Neural progenitor cell (in vitro differentiated cells): ENCODE results near the gene ABCC4. TPM values are rescaled to one million over a fixed set of nuclear protein-coding genes. Genes with fewer than 3 reads are reported as not detected.

Source experiments
- DNase-seq: peaks from one replicate; pipeline ENCODE4 v3.0.0-alpha.2; 2016; ENCODE audit warnings: low spot score
- H2AFZ ChIP-seq: fragments of 200-600 bp; sonication (generic); replicated peaks from 2 replicates; pipeline ENCODE4 v1.6.1; 2016; ENCODE audit warnings: antibody characterized with exemption
- H3F3A ChIP-seq: fragments of 200-600 bp; sonication (generic); 2 replicates; pipeline ENCODE4 v1.6.1; 2016; ENCODE audit warnings: antibody characterized with exemption, low read depth
- H3K27ac ChIP-seq: fragments of 200-600 bp; sonication (generic); 2 replicates; pipeline ENCODE4 v1.5.1; 2016; ENCODE audit warnings: mild to moderate bottlenecking
- H3K27me3 ChIP-seq: fragments of 200-600 bp; sonication (generic); 2 replicates; pipeline ENCODE4 v1.6.1; 2016; ENCODE audit warnings: mild to moderate bottlenecking, moderate library complexity
- H3K36me3 ChIP-seq: fragments of 200-600 bp; sonication (generic); 2 replicates; pipeline ENCODE4 v1.5.1; 2016
- H3K4me1 ChIP-seq: fragments of 200-600 bp; sonication (generic); 2 replicates; pipeline ENCODE4 v1.6.1; 2016; ENCODE audit warnings: mixed run types
- H3K4me2 ChIP-seq: fragments of 200-600 bp; sonication (generic); 2 replicates; pipeline ENCODE4 v1.6.1; 2016
- H3K4me3 ChIP-seq: fragments of 200-600 bp; sonication (generic); 2 replicates; pipeline ENCODE4 v1.5.1; 2016
- H3K79me2 ChIP-seq: fragments of 200-600 bp; sonication (generic); 2 replicates; pipeline ENCODE4 v1.6.1; 2016; ENCODE audit warnings: low read depth
- H3K9ac ChIP-seq: fragments of 200-600 bp; sonication (generic); 2 replicates; pipeline ENCODE4 v1.6.1; 2016
- H3K9me3 ChIP-seq: fragments of 200-600 bp; sonication (generic); 2 replicates; pipeline ENCODE4 v1.5.1; 2016; ENCODE audit warnings: low read depth
- H4K20me1 ChIP-seq: fragments of 200-600 bp; sonication (generic); 2 replicates; pipeline ENCODE4 v1.6.1; 2016; ENCODE audit warnings: low read depth
- H3K27ac Mint-ChIP-seq: 3 replicates; pipeline ENCODE4 v1.8.0; 2021; ENCODE audit warnings: mixed read lengths
- H3K27me3 Mint-ChIP-seq: 2 replicates; pipeline ENCODE4 v1.8.0; 2022; ENCODE audit warnings: low read depth, mild to moderate bottlenecking, inconsistent platforms, moderate library complexity, mixed read lengths; ENCODE audit not compliant: insufficient read depth
- H3K36me3 Mint-ChIP-seq: 3 replicates; pipeline ENCODE4 v1.8.0; 2021; ENCODE audit warnings: mixed read lengths
- H3K4me1 Mint-ChIP-seq: 3 replicates; pipeline ENCODE4 v1.8.0; 2021; ENCODE audit warnings: mixed read lengths
- H3K4me3 Mint-ChIP-seq: 3 replicates; pipeline ENCODE4 v1.8.0; 2021; ENCODE audit warnings: mild to moderate bottlenecking, moderate library complexity, mixed read lengths
- H3K9me3 Mint-ChIP-seq: 3 replicates; pipeline ENCODE4 v1.8.0; 2020; ENCODE audit warnings: mixed read lengths
- EZH2 ChIP-seq: fragments of 200-600 bp; sonication (generic); IDR thresholded peaks from 2 replicates; pipeline ENCODE4 v1.6.1; 2017; ENCODE audit warnings: antibody characterized with exemption, mild to moderate bottlenecking, moderate library complexity
- EZH2phosphoT487 ChIP-seq: fragments of 200-600 bp; sonication (generic); IDR thresholded peaks from 2 replicates; pipeline ENCODE4 v1.6.1; 2017; ENCODE audit warnings: antibody characterized with exemption
- total RNA-seq: library from RNA; depleted of rRNA; stranded (reverse); fragments of >200 nt; gene quantifications from 2 replicates; pipeline ENCODE4 v1.2.3, GENCODE V29; 2015; ENCODE audit warnings: low replicate concordance
- TF ChIP-seq, protein P1 (sequence below): fragments of 200-600 bp; sonication (generic); IDR thresholded peaks from 2 replicates; pipeline ENCODE4 v1.5.1; 2017; ENCODE audit warnings: antibody characterized with exemption, mild to moderate bottlenecking

The ABCC4 gene
- total RNA-seq, 1 donor from 2014 or later = 23.6 TPM

DNA sequence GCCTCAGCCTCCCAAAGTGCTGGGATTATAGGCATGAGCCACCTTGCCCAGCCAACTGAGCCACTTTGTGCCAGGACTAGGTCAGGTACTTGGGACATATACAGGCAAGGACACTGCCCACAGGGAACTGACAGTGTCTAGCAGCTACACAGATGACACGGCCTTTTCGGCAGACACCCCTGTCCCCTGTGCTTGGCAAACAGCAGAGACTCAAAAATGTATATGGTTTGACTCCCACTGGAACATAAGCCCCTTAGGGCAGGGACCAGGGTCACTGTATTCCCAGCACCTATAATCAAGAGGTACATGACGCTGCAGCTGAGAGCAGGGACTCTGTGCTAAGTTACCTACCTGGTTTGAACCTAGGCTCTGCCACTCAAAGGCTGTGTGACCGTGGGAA lies 16.8 kb downstream of the ABCC4 start:
- Histone ChIP-seq H3K4me1 (no peaks in the 10 kb centered on the region), H2AFZ (no peak overlapping the region), H4K20me1 (no peaks in the 10 kb centered on the region), H3K4me2 (no peak overlapping the region), H3K9me3 (no peaks in the 10 kb centered on the region), H3K79me2 (no peaks in the 10 kb centered on the region), H3K9ac (no peak overlapping the region), H3K36me3 (no peaks in the 10 kb centered on the region), H3F3A (no peaks in the 10 kb centered on the region), H3K27ac (no peak overlapping the region), H3K27me3 (no peaks in the 10 kb centered on the region), H3K4me3 (no peak overlapping the region)
- H3K27me3 Mint-ChIP-seq = no peaks in the 10 kb centered on the region
- no peaks in the 10 kb centered on the region for H3K9me3 Mint-ChIP-seq
- H3K36me3 Mint-ChIP-seq = no peaks in the 10 kb centered on the region
- H3K4me3 Mint-ChIP-seq = no peak overlapping the region
- no peak overlapping the region for H3K27ac Mint-ChIP-seq
- no peak for TF ChIP-seq EZH2
- no peak for TF ChIP-seq EZH2phosphoT487
- TF ChIP-seq, protein P1, sequence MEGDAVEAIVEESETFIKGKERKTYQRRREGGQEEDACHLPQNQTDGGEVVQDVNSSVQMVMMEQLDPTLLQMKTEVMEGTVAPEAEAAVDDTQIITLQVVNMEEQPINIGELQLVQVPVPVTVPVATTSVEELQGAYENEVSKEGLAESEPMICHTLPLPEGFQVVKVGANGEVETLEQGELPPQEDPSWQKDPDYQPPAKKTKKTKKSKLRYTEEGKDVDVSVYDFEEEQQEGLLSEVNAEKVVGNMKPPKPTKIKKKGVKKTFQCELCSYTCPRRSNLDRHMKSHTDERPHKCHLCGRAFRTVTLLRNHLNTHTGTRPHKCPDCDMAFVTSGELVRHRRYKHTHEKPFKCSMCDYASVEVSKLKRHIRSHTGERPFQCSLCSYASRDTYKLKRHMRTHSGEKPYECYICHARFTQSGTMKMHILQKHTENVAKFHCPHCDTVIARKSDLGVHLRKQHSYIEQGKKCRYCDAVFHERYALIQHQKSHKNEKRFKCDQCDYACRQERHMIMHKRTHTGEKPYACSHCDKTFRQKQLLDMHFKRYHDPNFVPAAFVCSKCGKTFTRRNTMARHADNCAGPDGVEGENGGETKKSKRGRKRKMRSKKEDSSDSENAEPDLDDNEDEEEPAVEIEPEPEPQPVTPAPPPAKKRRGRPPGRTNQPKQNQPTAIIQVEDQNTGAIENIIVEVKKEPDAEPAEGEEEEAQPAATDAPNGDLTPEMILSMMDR = no peak
- DNase-seq = no peak
- H3K4me1 Mint-ChIP-seq = peaks cover 8% of the 10 kb centered on the region

- Mint-ChIP-seq H3K36me3 (peaks cover 4% of the 10 kb centered on the region), H3K27ac (peak overlapping the region; percentile 14), H3K9me3 (peaks cover 5% of the 10 kb centered on the region), H3K27me3 (peaks cover 2% of the 10 kb centered on the region), H3K4me3 (no peak overlapping the region), H3K4me1 (peaks cover 34% of the 10 kb centered on the region)
- no peak overlapping the region for H3K4me2 ChIP-seq
- no peak overlapping the region for H3K27ac ChIP-seq
- no peak overlapping the region for H3K9ac ChIP-seq
- no peaks in the 10 kb centered on the region for H3K27me3 ChIP-seq
- H4K20me1 ChIP-seq = no peaks in the 10 kb centered on the region
- no peak overlapping the region for H2AFZ ChIP-seq
- H3K9me3 ChIP-seq = no peaks in the 10 kb centered on the region
- no peaks in the 10 kb centered on the region for H3K36me3 ChIP-seq
- TF ChIP-seq, protein P1 = no peak
- TF ChIP-seq EZH2 (no peak), EZH2phosphoT487 (no peak)
- no peak overlapping the region for H3K4me3 ChIP-seq
- H3K4me1 ChIP-seq = no peaks in the 10 kb centered on the region
- no peak for DNase-seq
- H3K79me2 ChIP-seq = no peaks in the 10 kb centered on the region
- H3F3A ChIP-seq = no peaks in the 10 kb centered on the region
These were observed 22.2 kb downstream of the ABCC4 start for GRCh38 chr13:95279016-95279415.

GRCh38 chr13:95276037-95276505 lies 25.2 kb downstream of the ABCC4 start:
- DNase-seq = no peak
- Histone ChIP-seq H4K20me1 (peaks cover 6% of the 10 kb centered on the region), H3K4me1 (peaks cover 7% of the 10 kb centered on the region), H3K36me3 (no peaks in the 10 kb centered on the region), H3K9ac (no peak overlapping the region), H3K79me2 (no peaks in the 10 kb centered on the region), H3K9me3 (no peaks in the 10 kb centered on the region), H3K27ac (no peak overlapping the region), H3K4me2 (no peak overlapping the region), H2AFZ (no peak overlapping the region), H3K4me3 (no peak overlapping the region), H3F3A (peaks cover 5% of the 10 kb centered on the region), H3K27me3 (no peaks in the 10 kb centered on the region)
- H3K4me1 Mint-ChIP-seq = peaks cover 48% of the 10 kb centered on the region
- peaks cover 4% of the 10 kb centered on the region for H3K36me3 Mint-ChIP-seq
- H3K4me3 Mint-ChIP-seq = no peak overlapping the region
- no peak overlapping the region for H3K27ac Mint-ChIP-seq
- H3K9me3 Mint-ChIP-seq = peaks cover 5% of the 10 kb centered on the region
- peaks cover 2% of the 10 kb centered on the region for H3K27me3 Mint-ChIP-seq
- TF ChIP-seq EZH2 (no peak), EZH2phosphoT487 (no peak)
- TF ChIP-seq, protein P1 = no peak
